ENCODE data around the gene ULBP1. TPM values are rescaled to one million over a fixed set of nuclear protein-coding genes. Genes with fewer than 3 reads are reported as not detected.
"Not testable (repeated sequence)": the region's sequence is repeated elsewhere in the genome, so short reads cannot be mapped to it uniquely, and the experiment has no call there.

The ULBP1 gene
- total RNA-seq, 2 donors from 2014 or later, result 0.14 TPM; not detected in 1

DNA sequence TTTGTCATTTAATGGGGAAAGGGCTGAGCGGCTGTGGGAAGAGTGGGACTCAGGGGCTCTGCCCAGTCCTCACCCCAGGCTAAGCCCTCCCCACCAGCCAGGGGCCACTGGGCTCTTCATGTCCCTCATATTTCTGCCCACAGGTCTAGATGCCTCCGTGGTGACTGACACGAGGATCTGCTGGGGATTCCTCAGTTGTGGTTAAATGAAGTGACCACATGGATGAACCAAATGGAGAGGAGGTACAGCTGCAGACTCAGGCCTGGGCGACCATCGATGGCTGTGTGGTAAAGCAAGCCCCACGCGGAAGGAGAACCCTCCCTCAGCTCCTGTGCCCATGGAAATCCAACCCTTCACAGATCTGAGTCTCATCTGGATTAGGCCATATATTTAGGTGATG, 32.2 kb downstream of the ULBP1 start:
- Histone ChIP-seq H3K4me1 (ENCODE audit: control insufficient read depth in 1 of 2, low read depth in 2 of 2) (peaks cover 0 to 2% of the 10 kb centered on the region in 2 donors), H3K9me3 (no peaks in the 10 kb centered on the region), H3K27ac (no peak overlapping the region), H3K27me3 (replicated peaks; ENCODE audit: insufficient read depth) (peaks cover 9% of the 10 kb centered on the region), H3K36me3 (no peaks in the 10 kb centered on the region), H3K4me3 (no peak overlapping the region)
- TF ChIP-seq CTCF (IDR thresholded peaks at IDR 0.05), result no peak
- no peak for DNase-seq (ENCODE audit: low spot score)
- no peak for ATAC-seq (ENCODE audit: insufficient number of reproducible peaks, low FRiP score, low read depth)

DNA sequence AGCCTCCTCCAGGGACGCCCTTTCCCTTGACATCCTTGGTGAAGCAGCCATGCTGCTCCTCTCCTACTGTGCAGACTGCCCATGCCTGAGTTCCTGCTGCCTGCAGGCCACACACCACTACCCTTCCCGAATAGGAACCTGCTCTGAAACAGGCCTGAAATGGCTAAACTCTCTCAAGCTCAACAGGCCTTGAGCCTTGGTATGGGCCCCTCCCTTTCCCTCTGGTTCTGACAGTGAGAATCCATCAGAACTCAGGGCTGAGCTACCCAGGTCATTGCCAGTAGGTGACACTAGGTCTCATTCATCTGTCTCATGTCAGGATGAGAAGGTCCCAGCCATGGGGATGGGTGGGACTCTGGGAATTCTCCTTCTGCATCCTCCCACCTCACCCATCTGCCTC, 35.9 kb downstream of the ULBP1 start:
- no peak for ATAC-seq (ENCODE audit: insufficient number of reproducible peaks, low FRiP score, low read depth)
- H3K9me3 ChIP-seq, result no peaks in the 10 kb centered on the region
- DNase-seq (ENCODE audit: low spot score), result no peak
- TF ChIP-seq CTCF (IDR thresholded peaks at IDR 0.05), result no peak
- H3K36me3 ChIP-seq, result no peaks in the 10 kb centered on the region
- H3K27me3 ChIP-seq (replicated peaks; ENCODE audit: insufficient read depth), result peaks cover 8% of the 10 kb centered on the region
- H3K27ac ChIP-seq, result no peak overlapping the region
- no peak overlapping the region for H3K4me3 ChIP-seq
- H3K4me1 ChIP-seq (ENCODE audit: control insufficient read depth in 1 of 2, low read depth in 2 of 2), result peaks cover 4 to 8% of the 10 kb centered on the region in 2 donors

DNA sequence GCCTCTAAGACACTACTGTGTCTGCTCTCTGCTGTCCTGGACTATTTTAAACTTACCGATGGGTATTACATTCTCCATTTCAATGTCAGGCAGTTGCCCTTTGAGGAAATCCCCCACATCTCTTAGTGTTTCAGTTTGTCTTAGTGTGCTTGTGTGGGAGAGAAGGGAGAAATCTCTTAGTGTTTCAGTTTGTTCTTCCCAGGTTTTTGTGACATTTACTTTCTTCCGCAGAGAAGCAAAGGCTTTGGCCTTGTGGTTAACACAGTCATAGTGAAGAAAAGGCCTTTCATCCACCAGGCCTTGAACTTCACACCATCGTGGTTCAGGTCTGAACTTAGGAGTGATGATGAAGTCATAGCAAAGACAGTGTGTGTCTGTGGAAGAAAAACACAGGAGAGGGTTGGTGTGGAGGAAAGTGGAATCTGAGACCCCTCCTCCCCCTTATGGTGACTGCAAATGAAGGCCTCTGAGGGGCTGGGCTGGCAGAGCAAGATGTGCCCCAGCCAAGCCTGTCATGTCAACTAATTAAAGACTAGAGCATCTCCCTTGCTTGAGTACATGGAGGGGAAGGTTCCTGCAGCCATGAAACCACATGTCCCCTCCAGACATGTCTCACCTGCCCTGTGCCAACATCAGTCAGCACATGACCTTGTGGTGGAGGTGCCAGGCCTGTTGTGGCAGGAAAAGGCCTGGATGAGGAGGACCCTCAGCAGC, 37.7 kb downstream of the ULBP1 start:
- no peak overlapping the region for H3K27ac ChIP-seq
- TF ChIP-seq CTCF (IDR thresholded peaks at IDR 0.05), result no peak
- no peaks in the 10 kb centered on the region for H3K36me3 ChIP-seq
- ATAC-seq (ENCODE audit: insufficient number of reproducible peaks, low FRiP score, low read depth), result no peak
- H3K4me1 ChIP-seq (ENCODE audit: control insufficient read depth in 1 of 2, low read depth in 2 of 2), result peaks cover 5 to 19% of the 10 kb centered on the region in 2 donors
- H3K4me3 ChIP-seq, result no peak overlapping the region
- no peaks in the 10 kb centered on the region for H3K9me3 ChIP-seq
- no peak for DNase-seq (ENCODE audit: low spot score)
- peaks cover 9% of the 10 kb centered on the region for H3K27me3 ChIP-seq (replicated peaks; ENCODE audit: insufficient read depth)

- Histone ChIP-seq H3K27me3 (replicated peaks; ENCODE audit: insufficient read depth) (peaks cover 9% of the 10 kb centered on the region), H3K4me3 (no peak overlapping the region), H3K36me3 (no peaks in the 10 kb centered on the region), H3K27ac (no peak overlapping the region), H3K4me1 (ENCODE audit: control insufficient read depth in 1 of 2, low read depth in 2 of 2) (peaks cover 5 to 19% of the 10 kb centered on the region in 2 donors), H3K9me3 (no peaks in the 10 kb centered on the region)
- no peak for TF ChIP-seq CTCF (IDR thresholded peaks at IDR 0.05)
- ATAC-seq (ENCODE audit: insufficient number of reproducible peaks, low FRiP score, low read depth) (no peak), DNase-seq (ENCODE audit: low spot score) (no peak)
Measured at GRCh38 chr6:150002710-150003109, 39.0 kb downstream of the ULBP1 start.

DNA sequence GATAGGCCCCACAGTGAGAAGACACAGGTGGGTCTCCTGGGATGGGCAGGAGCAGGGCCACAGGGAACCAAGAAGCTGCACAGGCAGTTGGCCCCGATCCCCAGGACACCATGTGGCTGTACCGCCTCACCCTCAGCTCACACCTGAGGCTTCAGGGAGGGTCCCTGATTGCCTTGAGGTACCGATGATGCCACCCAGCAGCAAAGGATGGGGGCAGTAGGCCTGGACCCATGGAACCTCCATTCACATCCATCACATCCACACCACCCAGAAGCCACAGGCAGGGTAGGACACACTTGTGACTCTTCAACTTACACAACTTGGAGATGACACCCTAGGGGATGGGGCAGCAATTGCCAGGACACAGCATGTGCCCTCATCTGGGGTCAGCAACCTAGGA, 39.9 kb downstream of the ULBP1 start:
- not testable (repeated sequence) for H3K4me3 ChIP-seq; H3K36me3 ChIP-seq; DNase-seq (ENCODE audit: low spot score); ATAC-seq (ENCODE audit: insufficient number of reproducible peaks, low FRiP score, low read depth); H3K9me3 ChIP-seq; H3K27me3 ChIP-seq (replicated peaks; ENCODE audit: insufficient read depth); H3K27ac ChIP-seq
- H3K4me1 ChIP-seq (ENCODE audit: control insufficient read depth in 1 of 2, low read depth in 2 of 2), result peaks cover 5 to 19% of the 10 kb centered on the region in 2 donors

Data from thoracic aorta (tissue), 2 donors.